ENCODE measurements around the gene PLCD3.
A peak's percentile ranks its signal among the peaks of the same experiment; 100 is the strongest.

PLCD3 gene

GRCh38 chr17:45120558-45120957, 11.8 kb downstream of the PLCD3 start:
- DNase-seq (ENCODE audit: low read depth, low spot score), result no peak
- H3K27ac ChIP-seq, result no peak overlapping the region

GRCh38 chr17:45119964-45120363, 12.4 kb downstream of the PLCD3 start:
- DNase-seq (ENCODE audit: low read depth, low spot score), result no peak
- no peak overlapping the region for H3K27ac ChIP-seq

GRCh38 chr17:45118691-45119090, 13.6 kb downstream of the PLCD3 start:
- no peak overlapping the region for H3K27ac ChIP-seq
- DNase-seq (ENCODE audit: low read depth, low spot score), result no peak

GRCh38 chr17:45117848-45118646, 14.3 kb downstream of the PLCD3 start:
- no peak overlapping the region for H3K27ac ChIP-seq
- DNase-seq (ENCODE audit: low read depth, low spot score), result no peak

DNA sequence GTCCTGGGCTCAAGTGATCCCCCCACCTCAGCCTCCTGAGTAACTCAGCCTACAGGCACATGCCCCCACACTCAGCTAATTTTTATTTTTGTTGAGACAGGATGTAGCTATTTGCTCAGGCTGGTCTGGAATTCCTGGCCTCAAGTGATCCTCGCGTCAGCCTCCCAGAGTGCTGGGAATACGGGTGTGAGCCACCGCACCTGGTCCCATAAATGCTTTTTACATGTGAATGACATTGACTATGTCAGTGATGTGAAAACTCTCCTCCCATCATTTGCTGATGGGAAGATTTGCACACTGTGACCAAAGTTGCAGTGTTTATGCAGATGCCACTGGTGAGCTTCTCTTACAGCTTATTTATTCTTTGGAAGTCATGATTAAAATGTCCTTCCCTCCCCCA, 15.0 kb downstream of the PLCD3 start:
- no peak overlapping the region for H3K27ac ChIP-seq
- DNase-seq (ENCODE audit: low read depth, low spot score), result no peak

DNA sequence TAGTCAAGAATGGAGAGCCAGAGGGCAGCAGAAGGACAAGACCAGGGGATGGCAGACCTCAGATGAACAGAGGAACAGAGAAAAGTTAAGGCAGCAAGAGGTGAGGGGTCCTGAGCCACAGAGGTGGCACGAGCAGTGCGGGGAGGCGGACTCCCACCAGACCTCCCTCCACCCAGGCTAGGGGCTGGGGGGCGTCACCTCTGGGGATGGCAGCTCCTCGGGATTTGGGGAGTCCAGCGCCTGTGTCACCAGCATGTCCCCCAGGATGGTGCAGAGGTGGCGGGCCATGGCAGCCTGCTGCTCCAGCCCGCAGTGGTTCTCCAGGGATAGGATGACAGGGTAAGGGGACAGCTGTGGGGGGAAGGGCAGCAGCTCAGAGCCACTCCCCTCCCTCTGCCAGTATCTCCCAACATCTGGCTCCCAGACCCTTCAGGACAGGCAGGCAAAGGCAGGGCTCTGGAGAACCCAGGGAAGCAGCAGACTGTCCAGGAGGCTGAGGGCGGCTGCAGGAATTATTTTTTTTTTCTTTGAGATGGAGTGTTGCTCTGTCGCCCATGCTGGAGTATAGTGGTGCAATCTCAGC, 15.8 kb downstream of the PLCD3 start:
- DNase-seq (ENCODE audit: low read depth, low spot score), result no peak
- H3K27ac ChIP-seq, result no peak overlapping the region

DNA sequence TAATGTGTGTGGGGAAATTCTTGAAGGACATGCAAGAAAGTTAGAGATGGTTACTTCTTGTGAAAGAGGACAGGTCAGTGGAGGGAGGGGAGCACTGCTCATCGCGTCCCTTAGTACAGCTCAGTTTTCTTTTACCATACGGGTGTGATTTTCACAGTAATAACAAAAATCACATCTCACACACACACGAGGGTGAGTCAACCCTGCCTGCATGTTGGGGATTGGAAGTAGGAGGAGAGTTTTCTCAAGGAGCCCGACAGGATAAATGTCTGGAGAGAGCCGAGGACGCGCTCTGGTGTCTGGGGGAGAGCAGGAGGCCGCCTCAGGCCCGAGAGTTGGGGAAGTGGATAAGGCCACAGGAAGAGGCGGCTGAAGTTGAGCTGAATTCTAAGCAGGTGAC, 16.4 kb downstream of the PLCD3 start:
- DNase-seq (ENCODE audit: low read depth, low spot score), result no peak
- H3K27ac ChIP-seq, result no peak overlapping the region

DNA sequence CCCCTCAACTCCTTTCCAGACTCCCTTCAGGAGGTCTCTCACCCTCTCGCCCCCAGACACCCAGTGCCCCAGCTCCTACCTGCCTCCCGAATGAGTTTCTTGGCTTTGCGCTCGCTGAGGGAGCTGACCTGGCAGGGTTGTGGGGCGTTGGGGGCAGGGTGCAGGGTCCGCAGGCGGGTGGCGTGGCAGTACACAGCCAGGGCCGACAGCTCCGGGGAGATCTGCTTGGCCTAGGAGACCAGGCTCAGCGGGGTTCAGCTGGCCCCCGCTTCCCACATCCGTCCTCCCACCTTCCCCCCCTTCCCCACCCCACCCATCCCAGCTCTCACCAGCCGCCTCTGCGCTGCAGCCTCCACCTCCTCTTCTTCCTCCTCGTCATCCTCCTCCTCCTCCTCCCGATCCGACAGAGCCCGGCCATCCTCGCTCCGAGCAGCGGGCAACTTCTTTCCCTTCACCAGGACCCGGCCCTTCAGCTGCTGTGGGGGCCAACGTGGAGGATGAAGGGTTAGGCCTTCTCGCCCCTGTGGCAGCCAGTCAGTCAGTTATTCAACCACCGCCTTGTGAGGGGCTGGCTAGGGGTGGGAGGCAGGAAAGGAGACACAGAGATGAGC, 17.2 kb downstream of the PLCD3 start:
- no peak overlapping the region for H3K27ac ChIP-seq
- no peak for DNase-seq (ENCODE audit: low read depth, low spot score)

DNA sequence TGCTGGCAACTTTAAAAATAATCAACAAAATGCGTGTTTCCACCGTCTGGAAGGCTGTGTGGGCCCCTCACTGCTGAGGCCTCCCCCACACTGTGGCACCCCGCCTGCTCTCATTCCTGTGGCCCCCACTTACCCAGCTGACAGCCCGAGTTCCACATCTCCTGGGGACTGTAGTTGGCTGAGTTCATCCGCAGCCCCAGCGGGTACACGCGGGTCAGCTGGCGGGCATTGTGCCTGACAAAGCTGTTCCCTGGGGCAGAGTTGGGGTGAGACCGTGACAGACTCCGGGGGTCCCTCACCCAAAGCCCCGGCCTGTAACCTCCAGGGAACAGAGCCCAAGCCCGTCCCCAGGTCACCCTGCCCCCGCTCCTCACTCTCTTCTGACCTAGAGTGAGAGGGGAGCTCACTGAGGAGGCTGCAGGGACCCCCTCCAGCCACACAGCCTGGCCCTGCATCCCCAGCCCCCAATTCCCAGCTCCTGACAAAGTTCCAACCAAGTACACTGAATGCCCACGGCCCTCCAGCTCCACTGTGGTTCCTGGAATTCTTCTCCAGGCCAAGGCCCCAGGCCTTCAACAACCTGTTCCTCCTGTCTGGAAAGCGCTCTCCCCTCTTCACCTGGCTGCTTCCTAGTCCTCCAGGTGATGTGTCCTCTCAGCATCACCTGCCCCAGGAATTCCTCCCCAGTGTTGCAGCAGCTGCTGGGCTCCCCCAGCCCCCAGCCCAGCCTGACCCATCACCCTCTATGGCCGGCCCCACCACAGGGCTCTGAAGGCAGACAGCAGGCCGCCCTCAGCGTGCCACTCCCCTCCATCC, 18.0 kb downstream of the PLCD3 start:
- H3K27ac ChIP-seq, result no peak overlapping the region

DNA sequence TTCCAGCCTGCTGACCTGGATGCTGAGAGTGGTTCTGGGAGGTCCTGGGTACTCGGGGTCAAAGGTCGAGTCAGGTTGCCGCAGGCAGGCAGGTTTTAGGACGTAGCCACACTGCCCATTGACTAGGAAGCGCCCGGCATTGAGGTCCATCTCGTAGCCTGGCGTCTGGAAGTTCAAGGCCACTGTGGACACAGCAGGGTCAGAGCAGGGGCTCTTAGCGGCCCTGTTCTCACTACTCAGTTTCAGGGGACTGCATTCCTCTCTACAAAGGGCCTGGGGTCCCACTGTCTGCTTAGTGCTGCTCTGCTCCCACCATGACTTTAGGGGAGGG, 18.9 kb downstream of the PLCD3 start:
- no peak for DNase-seq (ENCODE audit: low read depth, low spot score)
- no peak overlapping the region for H3K27ac ChIP-seq

More for the DNA sequence above, 18.0 kb downstream of the PLCD3 start:
- DNase-seq (ENCODE audit: low read depth, low spot score), result no peak

DNA sequence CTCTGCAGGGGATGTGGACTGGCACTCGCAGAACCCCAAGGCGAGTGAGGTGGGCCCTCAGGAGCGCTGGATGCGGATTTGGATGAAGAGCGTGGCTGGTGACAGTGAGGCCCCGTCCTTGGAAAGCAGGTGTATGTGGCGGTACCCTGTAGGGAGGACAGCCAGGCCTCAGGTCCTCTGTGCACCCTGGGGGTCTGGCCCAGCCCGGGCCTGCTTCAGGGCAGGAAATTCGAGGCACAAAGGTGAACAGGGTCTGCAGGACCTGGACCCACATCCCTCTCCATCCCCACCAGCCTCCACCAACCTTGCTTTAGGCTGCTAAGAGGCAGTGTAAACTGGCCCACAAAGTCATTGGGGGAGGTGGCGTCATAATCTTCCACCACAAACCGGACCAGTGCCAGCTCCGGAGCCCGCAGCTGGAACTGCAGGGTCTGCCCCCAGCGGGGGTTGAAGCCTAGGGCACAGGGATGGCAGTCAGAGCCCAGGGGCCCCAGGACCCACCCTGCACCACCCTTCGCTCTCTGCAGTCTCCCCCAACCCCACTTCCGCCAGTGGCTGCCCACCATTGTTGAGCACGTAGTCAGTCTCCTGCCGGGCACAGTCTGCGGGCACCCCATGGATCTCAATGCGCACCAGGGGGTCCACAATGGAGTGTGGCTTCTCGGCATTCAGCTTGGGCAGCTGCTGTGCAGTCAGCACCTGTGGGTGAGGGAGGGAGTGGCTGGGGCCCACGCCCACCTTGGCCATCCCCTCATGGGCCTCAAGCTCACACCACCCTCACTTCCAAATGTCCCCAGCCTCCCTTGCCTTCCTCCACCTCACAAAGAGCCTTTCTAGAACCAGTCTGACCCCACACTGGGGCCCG, 19.5 kb downstream of the PLCD3 start:
- no peak for DNase-seq (ENCODE audit: low read depth, low spot score)
- H3K27ac ChIP-seq, result no peak overlapping the region

GRCh38 chr17:45111850-45112249, 20.5 kb downstream of the PLCD3 start:
- no peak for DNase-seq (ENCODE audit: low read depth, low spot score)
- H3K27ac ChIP-seq, result peak overlapping the region; percentile 3

GRCh38 chr17:45110676-45111611, 21.4 kb downstream of the PLCD3 start:
- peak overlapping the region; percentile 3 for H3K27ac ChIP-seq

GRCh38 chr17:45108595-45109521, 23.5 kb downstream of the PLCD3 start:
- DNase-seq (ENCODE audit: low read depth, low spot score), result no peak
- H3K27ac ChIP-seq, result no peak overlapping the region

More at GRCh38 chr17:45110676-45111611, 21.4 kb downstream of the PLCD3 start:
- no peak for DNase-seq (ENCODE audit: low read depth, low spot score)

DNA sequence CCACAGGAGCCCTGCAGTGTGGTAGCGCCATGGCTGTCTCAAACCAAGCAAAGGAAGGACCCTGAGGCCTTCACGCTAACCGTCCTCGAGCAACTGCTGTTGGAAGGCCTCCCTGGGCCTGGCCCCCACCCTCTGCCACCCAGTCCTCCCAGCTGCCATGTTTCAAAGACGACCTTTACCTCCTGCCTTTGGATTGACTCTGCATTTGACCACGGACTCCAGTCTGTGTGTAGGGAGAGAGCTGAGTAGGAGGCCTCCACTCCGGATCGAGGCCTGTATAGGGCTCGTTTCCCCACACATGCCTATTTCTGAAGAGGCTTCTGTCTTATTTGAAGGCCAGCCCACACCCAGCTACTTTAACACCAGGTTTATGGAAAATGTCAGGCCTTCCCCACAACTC, 24.3 kb downstream of the PLCD3 start:
- H3K27ac ChIP-seq, result no peak overlapping the region
- DNase-seq (ENCODE audit: low read depth, low spot score), result no peak

DNA sequence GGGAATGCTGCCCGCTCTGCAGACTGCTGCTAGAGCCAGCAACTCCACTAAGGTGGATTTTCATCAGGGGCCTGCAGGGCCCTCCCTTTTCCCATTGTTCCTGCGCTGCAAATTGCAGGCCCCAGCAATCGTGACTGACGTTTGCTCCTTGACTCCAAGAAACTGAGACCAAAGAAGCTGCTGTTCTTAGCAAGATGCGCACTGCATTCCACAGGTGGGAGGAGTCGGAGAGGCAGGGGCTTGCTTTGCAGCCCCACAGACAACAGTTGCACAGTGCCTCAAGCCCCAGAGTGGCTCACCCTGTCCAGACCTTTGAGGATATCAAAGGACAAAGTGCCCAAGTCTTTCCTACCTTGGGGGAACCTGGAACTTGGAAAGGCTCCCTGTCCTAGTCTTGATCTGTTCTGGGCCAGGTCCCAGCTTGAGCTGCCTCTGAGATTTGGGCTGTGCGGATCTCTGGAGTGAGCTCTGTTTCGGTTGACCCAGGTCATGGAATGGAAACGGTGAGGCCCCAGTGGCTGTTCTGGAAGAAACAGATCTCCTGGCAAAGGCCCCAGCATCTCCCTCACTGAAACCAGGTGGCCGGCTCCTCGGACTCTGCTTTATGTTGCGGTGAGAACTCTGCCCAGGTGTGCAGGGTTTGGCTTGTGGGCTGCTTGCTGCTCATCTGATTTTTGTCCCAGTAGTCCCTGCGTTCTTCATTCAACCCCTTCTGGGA, 24.9 kb downstream of the PLCD3 start:
- no peak overlapping the region for H3K27ac ChIP-seq
- DNase-seq (ENCODE audit: low read depth, low spot score), result no peak

DNA sequence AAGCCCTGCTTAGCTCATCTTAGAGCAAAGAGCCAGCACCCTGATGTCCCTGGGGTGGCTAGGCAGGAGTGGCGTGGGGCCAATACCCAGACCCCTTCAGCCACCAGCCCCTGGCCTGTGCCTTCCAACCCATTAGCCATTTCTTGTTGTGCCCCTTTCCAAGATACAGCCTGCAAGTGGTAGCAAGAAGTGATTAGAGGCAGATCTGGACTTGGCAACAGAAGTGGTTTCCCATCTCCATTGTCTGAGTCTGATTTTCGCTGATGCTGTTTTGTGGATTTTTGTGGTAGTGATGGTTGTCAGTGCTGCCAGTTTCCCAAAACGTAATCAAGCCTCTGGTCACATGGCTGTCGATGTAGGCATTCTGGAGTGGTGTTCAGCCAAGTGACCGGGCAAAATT, 25.7 kb downstream of the PLCD3 start:
- H3K27ac ChIP-seq, result no peak overlapping the region

More for the DNA sequence above, 25.7 kb downstream of the PLCD3 start:
- no peak for DNase-seq (ENCODE audit: low read depth, low spot score)
